GM18873 (cell line): ENCODE results near the gene MAGEA10.
"Not testable (repeated sequence)": the region's sequence is repeated elsewhere in the genome, so short reads cannot be mapped to it uniquely, and the experiment has no call there.

Source experiments
- ATAC-seq: cut with Tn5 transposase; IDR thresholded peaks from one replicate; pipeline ENCODE4 v1.9.1; 2021; ENCODE audit warnings: mild to moderate bottlenecking, moderate library complexity, moderate number of reproducible peaks; ENCODE audit not compliant: unreplicated experiment, low FRiP score

MAGEA10 gene

GRCh38 chrX:152138388-152138784 lies at the start of gene MAGEA10:
TSS of gene MAGEA10 (minus strand) at chrX:152138577. CDS start at chrX:152135620, 2,957 bp downstream.
- ATAC-seq = no peak

GRCh38 chrX:152177497-152178269 lies 39.3 kb upstream of the MAGEA10 start:
- no peak for ATAC-seq

- ATAC-seq = no peak
Measured at GRCh38 chrX:152177052-152177451, 38.7 kb upstream of the MAGEA10 start.

GRCh38 chrX:152175892-152176291 lies 37.5 kb upstream of the MAGEA10 start:
- ATAC-seq = not testable (repeated sequence)

GRCh38 chrX:152173923-152174322 lies 35.5 kb upstream of the MAGEA10 start:
- not testable (repeated sequence) for ATAC-seq

- ATAC-seq = no peak
Measured at GRCh38 chrX:152170621-152171020, 32.2 kb upstream of the MAGEA10 start.

GRCh38 chrX:152165033-152165743 lies 26.8 kb upstream of the MAGEA10 start:
- ATAC-seq = no peak

- no peak for ATAC-seq
Measured at GRCh38 chrX:152157042-152157441, 18.7 kb upstream of the MAGEA10 start.

GRCh38 chrX:152155766-152156310 lies 17.5 kb upstream of the MAGEA10 start:
- no peak for ATAC-seq

- ATAC-seq = no peak
Measured at GRCh38 chrX:152154050-152154449, 15.7 kb upstream of the MAGEA10 start.

GRCh38 chrX:152151256-152151655 lies 12.9 kb upstream of the MAGEA10 start:
- no peak for ATAC-seq

- ATAC-seq = no peak
Measured at GRCh38 chrX:152149648-152150047, 11.3 kb upstream of the MAGEA10 start.

GRCh38 chrX:152139589-152139988 lies 1.2 kb upstream of the MAGEA10 start:
- no peak for ATAC-seq

GRCh38 chrX:152137771-152138387 lies 498 bp downstream of the MAGEA10 start:
- no peak for ATAC-seq

- ATAC-seq = no peak
Measured at GRCh38 chrX:152136312-152136711, 2.1 kb downstream of the MAGEA10 start.

GRCh38 chrX:152131525-152131924 lies 6.9 kb downstream of the MAGEA10 start:
- ATAC-seq = no peak

GRCh38 chrX:152129069-152129844 lies 9.1 kb downstream of the MAGEA10 start:
- ATAC-seq = not testable (repeated sequence)

- ATAC-seq = no peak
Measured at GRCh38 chrX:152117305-152117704, 21.1 kb downstream of the MAGEA10 start.

- no peak for ATAC-seq
Measured at GRCh38 chrX:152108527-152108926, 29.9 kb downstream of the MAGEA10 start.

- ATAC-seq = no peak
Measured at GRCh38 chrX:152103866-152104265, 34.5 kb downstream of the MAGEA10 start.
